SU-DHL-6 (cell line): Measurements from ENCODE around the gene GNAI2.

ENCODE experiments used
- H2AFZ ChIP-seq: fragments of 200-600 bp; sonication (generic); 2 replicates; pipeline ENCODE4 v1.6.1; 2014; ENCODE audit warnings: low read depth, mild to moderate bottlenecking, moderate library complexity, mixed read lengths, antibody characterized with exemption, low read length; ENCODE audit not compliant: severe bottlenecking
- H3F3A ChIP-seq: fragments of 200-600 bp; shearing (Covaris generic); 2 replicates; pipeline ENCODE4 v1.6.0; 2016; ENCODE audit warnings: antibody characterized with exemption, mild to moderate bottlenecking; ENCODE audit not compliant: insufficient read depth
- H3K27ac ChIP-seq: fragments of 200-600 bp; sonication (generic); 2 replicates; pipeline ENCODE4 v1.5.1; 2016; ENCODE audit warnings: low read depth, mild to moderate bottlenecking, low read length, moderate library complexity, mixed read lengths
- H3K27me3 ChIP-seq: fragments of 200-600 bp; sonication (generic), shearing (Covaris generic); 2 replicates; pipeline ENCODE4 v1.6.0; 2014; ENCODE audit warnings: mild to moderate bottlenecking, low read length
- H3K36me3 ChIP-seq: fragments of 200-600 bp; sonication (generic); 2 replicates; pipeline ENCODE4 v1.6.1; 2014; ENCODE audit warnings: mild to moderate bottlenecking, low read length, mixed read lengths
- H3K4me2 ChIP-seq: fragments of 300-600, 200-600 bp; shearing (Covaris generic), sonication (generic); 2 replicates; pipeline ENCODE4 v1.6.0; 2014; ENCODE audit warnings: low read length, low read depth, mild to moderate bottlenecking; ENCODE audit not compliant: poor library complexity, severe bottlenecking
- H3K4me3 ChIP-seq: fragments of 200-600 bp; sonication (generic); 2 replicates; pipeline ENCODE4 v1.5.1; 2014; ENCODE audit warnings: antibody characterized with exemption, low read length, mild to moderate bottlenecking, mixed read lengths; ENCODE audit not compliant: insufficient read depth, poor library complexity, severe bottlenecking
- H3K79me2 ChIP-seq: fragments of 200-600 bp; sonication (generic); 2 replicates; pipeline ENCODE4 v1.6.1; 2014; ENCODE audit warnings: mild to moderate bottlenecking, low read length, moderate library complexity; ENCODE audit not compliant: insufficient read depth
- H3K9ac ChIP-seq: fragments of 200-600 bp; sonication (generic); 2 replicates; pipeline ENCODE4 v1.7.0; 2014; ENCODE audit warnings: mild to moderate bottlenecking, low read length
- H3K9me2 ChIP-seq: fragments of 200-600 bp; sonication (generic); replicated peaks from 2 replicates; pipeline ENCODE4 v1.6.1; 2014; ENCODE audit warnings: low read length; ENCODE audit not compliant: insufficient read depth
- H3K9me3 ChIP-seq: fragments of 200-600 bp; sonication (generic); 2 replicates; pipeline ENCODE4 v1.6.1; 2014; ENCODE audit warnings: low read length, mixed read lengths; ENCODE audit not compliant: insufficient read depth
- H4K20me1 ChIP-seq: fragments of 200-600 bp; sonication (generic); 2 replicates; pipeline ENCODE4 v1.6.1; 2014; ENCODE audit warnings: low read depth, mild to moderate bottlenecking, antibody characterized with exemption, low read length, moderate library complexity, mixed read lengths
- EZH2phosphoT487 ChIP-seq: fragments of 200-600 bp; sonication (generic), shearing (Covaris generic); conservative IDR thresholded peaks from 2 replicates; pipeline ENCODE4 v1.6.1; 2018; ENCODE audit warnings: mild to moderate bottlenecking, antibody characterized with exemption, low read length, moderate library complexity, mixed read lengths
- TF ChIP-seq, protein P1 (sequence below): fragments of 200-600 bp; sonication (generic); IDR thresholded peaks from one replicate; pipeline ENCODE4 v1.5.1; 2017; ENCODE audit warnings: antibody characterized with exemption, mild to moderate bottlenecking, low read length, moderate library complexity; ENCODE audit not compliant: insufficient read depth, poor library complexity, severe bottlenecking

Gene GNAI2

DNA sequence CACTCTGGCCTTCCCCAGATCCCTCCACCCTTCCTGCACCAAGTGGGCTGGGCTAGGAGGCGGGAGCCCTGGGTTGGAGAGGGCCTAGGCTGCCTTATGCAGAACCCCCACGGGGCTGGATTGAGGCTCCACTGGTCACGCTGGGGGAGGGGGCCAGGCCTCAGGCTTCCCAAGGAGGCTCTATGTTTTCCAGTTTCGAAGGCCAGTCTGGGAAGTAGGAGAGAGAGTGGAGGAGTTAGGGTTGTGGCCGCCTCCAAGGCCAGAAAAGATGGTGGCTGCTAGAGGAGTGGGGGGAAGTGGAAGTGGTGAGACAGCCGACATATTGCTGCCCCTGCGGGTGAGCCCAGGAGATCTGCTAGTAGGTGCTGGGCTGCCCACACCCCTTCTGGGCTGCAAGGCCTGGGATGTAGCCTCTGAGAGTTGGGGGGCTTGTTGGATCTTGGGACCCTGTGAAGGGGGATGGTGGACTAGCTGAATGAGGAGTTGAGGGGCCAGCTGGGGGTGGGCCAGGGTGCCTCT lies 1.2 kb downstream of the GNAI2 start:
- Histone ChIP-seq H3K9ac (peak overlapping the region; percentile 72), H3K9me3 (no peaks in the 10 kb centered on the region), H4K20me1 (no peaks in the 10 kb centered on the region), H3K4me2 (peak overlapping the region; percentile 84), H3K79me2 (peaks cover 58% of the 10 kb centered on the region), H3K36me3 (no peaks in the 10 kb centered on the region), H3F3A (no peaks in the 10 kb centered on the region), H2AFZ (no peak overlapping the region), H3K9me2 (no peaks in the 10 kb centered on the region), H3K4me3 (peak overlapping the region; percentile 96), H3K27ac (peak overlapping the region; percentile 76), H3K27me3 (no peaks in the 10 kb centered on the region)
- TF ChIP-seq, protein P1, sequence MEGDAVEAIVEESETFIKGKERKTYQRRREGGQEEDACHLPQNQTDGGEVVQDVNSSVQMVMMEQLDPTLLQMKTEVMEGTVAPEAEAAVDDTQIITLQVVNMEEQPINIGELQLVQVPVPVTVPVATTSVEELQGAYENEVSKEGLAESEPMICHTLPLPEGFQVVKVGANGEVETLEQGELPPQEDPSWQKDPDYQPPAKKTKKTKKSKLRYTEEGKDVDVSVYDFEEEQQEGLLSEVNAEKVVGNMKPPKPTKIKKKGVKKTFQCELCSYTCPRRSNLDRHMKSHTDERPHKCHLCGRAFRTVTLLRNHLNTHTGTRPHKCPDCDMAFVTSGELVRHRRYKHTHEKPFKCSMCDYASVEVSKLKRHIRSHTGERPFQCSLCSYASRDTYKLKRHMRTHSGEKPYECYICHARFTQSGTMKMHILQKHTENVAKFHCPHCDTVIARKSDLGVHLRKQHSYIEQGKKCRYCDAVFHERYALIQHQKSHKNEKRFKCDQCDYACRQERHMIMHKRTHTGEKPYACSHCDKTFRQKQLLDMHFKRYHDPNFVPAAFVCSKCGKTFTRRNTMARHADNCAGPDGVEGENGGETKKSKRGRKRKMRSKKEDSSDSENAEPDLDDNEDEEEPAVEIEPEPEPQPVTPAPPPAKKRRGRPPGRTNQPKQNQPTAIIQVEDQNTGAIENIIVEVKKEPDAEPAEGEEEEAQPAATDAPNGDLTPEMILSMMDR: no peak
- TF ChIP-seq EZH2phosphoT487: no peak

DNA sequence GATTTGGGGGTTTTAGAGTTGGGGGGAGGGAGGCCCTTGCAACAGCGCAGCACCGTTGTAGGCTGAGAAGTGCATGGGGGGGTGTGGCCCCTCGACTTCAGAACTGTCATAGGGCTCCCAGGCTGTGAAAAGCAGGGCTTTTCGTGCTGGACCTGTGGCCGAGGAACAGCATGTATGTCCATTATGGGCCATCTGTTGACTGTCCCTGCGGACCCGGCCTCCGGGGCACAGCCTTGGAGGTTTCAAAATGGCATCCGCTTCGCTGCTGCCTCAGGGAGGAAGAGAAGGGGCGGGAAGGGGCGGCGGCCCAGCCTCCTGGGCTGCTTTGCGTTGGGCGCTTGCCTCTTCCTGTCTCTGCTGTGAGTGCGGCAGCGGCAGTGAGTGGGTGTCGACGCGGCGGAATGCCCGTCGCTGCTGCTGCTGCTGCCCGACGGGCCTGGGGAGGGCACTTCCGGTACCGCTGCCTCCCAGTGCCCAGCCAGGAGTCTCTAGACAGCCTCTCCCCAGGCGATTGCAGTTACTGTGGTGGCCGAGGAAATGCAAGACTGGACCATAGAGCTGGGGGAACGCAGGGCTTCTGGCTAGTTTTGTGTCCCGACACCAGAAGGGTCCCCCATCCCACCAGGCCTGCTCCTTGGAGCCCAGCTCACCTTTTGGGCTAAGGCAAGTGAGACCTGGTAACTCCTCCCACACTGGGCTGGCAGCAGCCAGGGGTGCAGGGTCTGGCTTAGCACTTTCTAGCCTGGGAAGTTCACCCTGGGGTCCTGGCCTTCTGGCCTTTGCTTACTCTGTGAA lies 1.9 kb downstream of the GNAI2 start:
- H4K20me1 ChIP-seq: no peaks in the 10 kb centered on the region
- H3K36me3 ChIP-seq: no peaks in the 10 kb centered on the region
- H3K4me2 ChIP-seq: peak overlapping the region; percentile 84
- no peaks in the 10 kb centered on the region for H3K9me3 ChIP-seq
- H3K9me2 ChIP-seq: no peaks in the 10 kb centered on the region
- no peaks in the 10 kb centered on the region for H3K27me3 ChIP-seq
- peak overlapping the region; percentile 96 for H3K4me3 ChIP-seq
- TF ChIP-seq, protein P1: no peak
- TF ChIP-seq EZH2phosphoT487: no peak
- H3K79me2 ChIP-seq: peaks cover 64% of the 10 kb centered on the region
- peaks cover 4% of the 10 kb centered on the region for H3F3A ChIP-seq
- peak overlapping the region; percentile 72 for H3K9ac ChIP-seq
- peak overlapping the region; percentile 76 for H3K27ac ChIP-seq
- H2AFZ ChIP-seq: no peak overlapping the region

DNA sequence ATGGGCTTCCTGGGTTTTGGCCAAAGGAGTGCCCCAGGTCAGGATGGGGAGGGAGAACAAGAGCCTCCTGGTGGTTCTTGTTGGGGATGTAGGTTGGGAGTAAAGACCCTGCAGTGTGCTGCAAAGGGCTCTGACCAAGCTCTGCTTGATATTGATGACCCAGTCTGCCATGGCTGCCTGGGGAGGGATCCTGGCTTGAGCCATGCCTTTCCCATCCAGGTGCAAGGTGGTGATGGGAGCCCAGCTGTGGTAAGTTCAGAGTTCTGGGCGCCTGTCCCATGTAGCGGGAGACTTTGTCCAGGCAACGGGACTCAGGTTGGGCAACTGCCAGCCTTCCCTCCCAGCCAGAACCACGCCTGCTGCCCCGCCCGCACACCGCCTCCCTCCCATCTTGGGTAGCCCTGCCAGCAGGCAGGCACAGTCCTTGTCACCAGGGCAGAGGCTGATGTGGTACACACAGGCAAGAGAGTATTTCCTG lies 2.6 kb downstream of the GNAI2 start:
- peaks cover 10% of the 10 kb centered on the region for H3F3A ChIP-seq
- peak overlapping the region; percentile 84 for H3K4me2 ChIP-seq
- no peaks in the 10 kb centered on the region for H4K20me1 ChIP-seq
- H3K27ac ChIP-seq: peak overlapping the region; percentile 76
- TF ChIP-seq, protein P1: no peak
- TF ChIP-seq EZH2phosphoT487: no peak
- no peaks in the 10 kb centered on the region for H3K27me3 ChIP-seq
- no peaks in the 10 kb centered on the region for H3K9me3 ChIP-seq
- peaks cover 70% of the 10 kb centered on the region for H3K79me2 ChIP-seq
- no peaks in the 10 kb centered on the region for H3K36me3 ChIP-seq
- no peaks in the 10 kb centered on the region for H3K9me2 ChIP-seq
- peak overlapping the region; percentile 72 for H3K9ac ChIP-seq
- H2AFZ ChIP-seq: no peak overlapping the region
- peak overlapping the region; percentile 47 for H3K4me3 ChIP-seq
